IPS-18c (cell line): ENCODE measurements around the gene FBXW5.

Source experiments
- H3K4me3 ChIP-seq: 2 replicates; pipeline ENCODE4 v1.7.0; 2013; ENCODE audit warnings: low read depth, mild to moderate bottlenecking, low read length, moderate library complexity; ENCODE audit not compliant: insufficient read depth
- H3K9me3 ChIP-seq: one replicate; pipeline ENCODE4 v1.6.1; 2013; ENCODE audit warnings: mild to moderate bottlenecking, low read length, moderate library complexity; ENCODE audit not compliant: control insufficient read depth, insufficient read depth

Gene FBXW5

GRCh38 chr9:136955202-136955942, 10.8 kb upstream of the FBXW5 start:
- no peak overlapping the region for H3K4me3 ChIP-seq
- no peaks in the 10 kb centered on the region for H3K9me3 ChIP-seq

GRCh38 chr9:136954270-136955083, 9.9 kb upstream of the FBXW5 start:
- Histone ChIP-seq H3K9me3 (no peaks in the 10 kb centered on the region), H3K4me3 (no peak overlapping the region)

GRCh38 chr9:136953771-136954269, 9.3 kb upstream of the FBXW5 start:
- no peaks in the 10 kb centered on the region for H3K9me3 ChIP-seq
- no peak overlapping the region for H3K4me3 ChIP-seq

GRCh38 chr9:136952876-136953770, 8.6 kb upstream of the FBXW5 start:
- Histone ChIP-seq H3K9me3 (no peaks in the 10 kb centered on the region), H3K4me3 (no peak overlapping the region)

GRCh38 chr9:136952321-136952850, 7.8 kb upstream of the FBXW5 start:
- no peak overlapping the region for H3K4me3 ChIP-seq

GRCh38 chr9:136951541-136952320, 7.2 kb upstream of the FBXW5 start, which contains the start of gene LCN12:
LCN12 (plus strand) TSS chr9:136952273; CDS start chr9:136952328, 55 bp downstream.
- Histone ChIP-seq H3K4me3 (no peak within 1 kb of the TSS), H3K9me3 (no peaks in the 10 kb centered on the region)

More at GRCh38 chr9:136952321-136952850, 7.8 kb upstream of the FBXW5 start:
- no peaks in the 10 kb centered on the region for H3K9me3 ChIP-seq

GRCh38 chr9:136950656-136951276, 6.2 kb upstream of the FBXW5 start:
- peak overlapping the region; percentile 71 for H3K4me3 ChIP-seq
- H3K9me3 ChIP-seq: no peaks in the 10 kb centered on the region

- H3K4me3 ChIP-seq: peak overlapping the region; percentile 71
- H3K9me3 ChIP-seq: no peaks in the 10 kb centered on the region
These were observed 5.5 kb upstream of the FBXW5 start for GRCh38 chr9:136949817-136950655.

GRCh38 chr9:136949239-136949816, 4.8 kb upstream of the FBXW5 start:
- H3K9me3 ChIP-seq: peaks cover 2% of the 10 kb centered on the region
- H3K4me3 ChIP-seq: peak overlapping the region; percentile 71

GRCh38 chr9:136947955-136948510, 3.5 kb upstream of the FBXW5 start:
- Histone ChIP-seq H3K4me3 (no peak overlapping the region), H3K9me3 (peaks cover 2% of the 10 kb centered on the region)

GRCh38 chr9:136947028-136947891, 2.7 kb upstream of the FBXW5 start:
- Histone ChIP-seq H3K4me3 (no peak overlapping the region), H3K9me3 (peaks cover 2% of the 10 kb centered on the region)

- Histone ChIP-seq H3K4me3 (no peak overlapping the region), H3K9me3 (peaks cover 2% of the 10 kb centered on the region)
These were observed 1.9 kb upstream of the FBXW5 start for GRCh38 chr9:136946228-136947027.
